GM19467 (cell line): ENCODE measurements around the gene NLRP1.

Experiments used
- ATAC-seq: cut with Tn5 transposase; IDR thresholded peaks from one replicate; pipeline ENCODE4 v1.9.1; 2021; ENCODE audit warnings: mild to moderate bottlenecking, moderate library complexity; ENCODE audit not compliant: unreplicated experiment

Gene NLRP1

GRCh38 chr17:5558815-5559785 lies 25.2 kb downstream of the NLRP1 start:
- no peak for ATAC-seq

DNA sequence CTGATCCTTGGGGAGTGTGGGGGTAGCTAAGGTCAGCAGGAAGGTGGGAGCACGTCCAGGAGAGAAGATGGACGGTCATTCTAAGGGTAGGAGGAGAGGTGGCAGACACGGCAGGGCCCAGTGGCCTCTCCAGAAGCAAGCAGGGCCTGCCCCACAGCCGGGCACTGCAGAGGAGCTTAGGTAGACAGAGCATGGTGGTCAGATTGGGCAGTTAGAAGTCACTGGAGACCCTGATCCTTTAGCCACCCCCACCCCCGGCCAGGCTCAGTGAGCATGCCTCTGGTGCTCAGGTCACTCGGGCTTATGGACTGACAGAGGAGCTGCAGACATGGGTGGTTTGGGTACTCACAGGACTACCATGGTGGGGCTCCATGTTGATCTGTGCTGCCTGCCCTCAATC lies 26.3 kb downstream of the NLRP1 start:
- no peak for ATAC-seq

DNA sequence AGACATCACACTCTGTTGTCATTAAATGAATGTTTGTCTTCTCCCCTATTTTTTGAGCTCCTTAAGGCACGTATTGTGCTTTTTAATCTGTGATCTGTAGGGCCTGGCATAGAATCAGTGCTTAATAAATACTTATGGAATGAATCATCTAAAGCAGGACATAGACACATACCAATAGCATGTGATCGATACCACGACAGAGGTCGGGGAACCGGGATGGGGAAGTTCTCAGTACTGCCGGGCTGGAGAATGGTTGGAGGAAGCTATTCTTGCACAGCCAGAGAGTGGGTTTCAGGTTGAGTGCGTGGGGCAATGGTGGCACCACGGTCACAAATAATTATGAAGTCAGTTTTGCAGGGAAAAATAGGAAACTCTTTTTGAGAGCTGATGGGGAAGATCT lies 26.8 kb downstream of the NLRP1 start:
- ATAC-seq: no peak

DNA sequence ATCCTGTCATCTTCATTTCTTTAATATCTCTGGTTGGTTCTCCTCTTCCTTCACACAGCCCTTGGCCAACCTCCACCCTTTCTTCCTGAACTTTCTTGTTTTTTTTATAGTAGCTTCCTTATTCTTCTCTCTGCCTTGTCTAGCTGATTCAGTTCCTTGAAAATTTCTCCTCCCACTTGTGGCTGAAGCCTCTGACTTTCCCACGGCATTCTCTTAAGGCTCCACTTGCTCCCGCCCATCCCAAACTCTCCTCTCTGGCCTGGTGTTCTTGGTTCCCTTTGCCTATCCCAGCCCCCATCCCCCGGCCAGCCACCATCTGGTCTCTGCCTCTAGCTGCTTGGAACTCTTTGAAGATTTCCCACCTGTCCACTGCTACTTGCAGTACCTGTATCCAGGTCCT lies 29.1 kb downstream of the NLRP1 start:
- ATAC-seq: no peak

GRCh38 chr17:5553479-5553878 lies 30.8 kb downstream of the NLRP1 start:
- ATAC-seq: no peak

DNA sequence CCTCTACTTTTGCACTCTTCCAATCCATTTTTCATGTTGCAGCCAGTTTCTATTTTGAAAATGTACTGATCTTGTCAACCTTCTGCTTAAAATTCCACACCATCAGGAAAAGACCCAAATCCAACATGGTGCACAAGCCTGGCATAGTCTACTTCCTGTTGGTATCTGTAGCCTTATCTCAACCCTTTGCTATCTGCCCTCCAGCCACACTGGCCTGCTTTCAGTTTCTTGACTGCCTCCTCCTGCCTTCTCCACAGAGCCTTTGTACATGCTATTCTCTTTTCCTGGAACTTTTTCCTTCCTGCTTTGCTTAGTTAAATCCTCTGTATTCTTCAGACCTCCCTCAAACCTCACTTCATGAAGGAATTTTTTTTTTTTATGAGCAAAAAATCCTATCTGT lies 31.5 kb downstream of the NLRP1 start:
- ATAC-seq: no peak

- ATAC-seq: no peak
Measured at GRCh38 chr17:5545051-5545987, 39.0 kb downstream of the NLRP1 start.

DNA sequence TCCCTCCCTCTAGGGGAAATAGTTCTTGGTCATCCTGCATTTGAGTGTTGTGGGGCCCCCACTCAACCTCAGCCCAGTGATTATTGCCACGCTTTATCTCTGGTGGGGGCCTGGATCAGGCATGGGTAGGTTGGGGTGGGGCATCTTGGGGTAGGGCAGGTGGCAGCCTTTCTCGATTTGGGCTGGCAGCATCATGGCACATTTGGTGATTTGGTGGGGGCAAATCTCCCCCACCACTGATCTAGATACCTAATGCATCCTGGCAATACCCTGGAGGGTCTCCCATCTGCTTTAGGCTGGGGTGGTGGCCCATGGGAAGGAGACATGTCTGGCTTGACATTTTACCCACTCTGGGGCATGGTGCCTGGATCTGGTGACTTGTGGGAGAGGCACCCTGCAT lies 40.2 kb downstream of the NLRP1 start:
- ATAC-seq: no peak

- ATAC-seq: no peak
Measured at GRCh38 chr17:5541610-5542202, 42.6 kb downstream of the NLRP1 start.

- ATAC-seq: no peak
Measured at GRCh38 chr17:5540321-5540720, 44.0 kb downstream of the NLRP1 start.

- no peak for ATAC-seq
Measured at GRCh38 chr17:5539286-5539685, 45.0 kb downstream of the NLRP1 start.

DNA sequence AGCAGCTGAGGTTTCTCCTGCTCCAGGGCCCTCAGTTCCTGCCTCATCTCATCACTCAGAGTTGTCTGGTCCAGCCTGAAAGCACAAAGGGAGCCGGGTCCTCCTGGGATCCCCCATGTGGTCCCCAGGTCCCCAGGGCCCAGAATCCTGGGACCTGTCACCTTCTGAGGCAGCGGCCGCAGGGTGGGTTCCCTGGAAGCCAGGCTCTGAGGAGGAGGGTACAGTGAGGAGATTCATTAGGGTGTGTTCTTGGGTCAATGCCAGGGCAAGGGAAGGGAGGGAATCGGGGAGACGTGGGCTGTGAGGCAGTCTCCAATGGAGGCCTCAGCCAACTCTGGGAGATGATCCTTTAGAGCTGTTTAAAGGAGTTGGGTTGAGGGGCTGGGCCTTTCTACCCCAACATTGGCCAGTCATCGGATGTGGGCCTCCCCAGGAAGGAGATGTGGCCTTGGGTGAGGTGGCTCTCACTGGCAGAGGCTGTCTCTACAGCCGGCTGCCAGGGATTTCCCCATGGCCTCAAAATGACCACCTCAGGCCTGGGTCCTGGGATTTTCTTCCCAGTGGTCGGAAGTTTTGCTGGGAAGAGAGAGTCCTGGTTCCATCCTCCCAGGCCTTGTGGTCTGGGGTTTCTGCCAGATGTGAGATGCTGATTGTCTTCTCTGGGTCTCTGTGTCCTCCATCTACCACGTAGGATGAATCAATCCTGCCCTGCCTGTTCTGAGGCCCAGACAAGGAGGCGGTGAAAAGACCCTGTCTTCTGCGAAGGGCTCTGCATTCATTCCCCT lies 47.3 kb downstream of the NLRP1 start:
- ATAC-seq: no peak

GRCh38 chr17:5535436-5535835 lies 48.9 kb downstream of the NLRP1 start:
- ATAC-seq: no peak

- no peak for ATAC-seq
Measured at GRCh38 chr17:5533486-5534315, 50.6 kb downstream of the NLRP1 start.

DNA sequence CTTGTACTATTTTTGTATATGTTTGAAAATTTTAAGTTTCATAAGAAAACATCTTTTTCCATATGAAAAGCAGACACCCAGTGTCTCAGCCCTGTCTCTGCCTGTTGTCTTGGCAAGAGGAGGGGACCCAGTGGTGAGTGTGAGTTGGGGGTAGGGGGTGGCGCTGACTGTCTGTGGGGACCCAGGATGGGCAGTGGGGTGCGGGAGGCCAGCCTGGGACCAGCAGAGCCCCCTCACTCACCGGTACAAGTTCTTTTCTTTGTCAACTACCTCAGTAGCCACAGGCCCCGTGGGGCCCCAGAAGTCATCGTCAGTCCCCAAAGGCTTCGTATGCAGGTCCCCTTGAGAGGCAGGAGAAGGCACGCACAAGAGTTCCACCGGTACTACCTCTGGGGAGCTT lies 51.7 kb downstream of the NLRP1 start:
- ATAC-seq: no peak

DNA sequence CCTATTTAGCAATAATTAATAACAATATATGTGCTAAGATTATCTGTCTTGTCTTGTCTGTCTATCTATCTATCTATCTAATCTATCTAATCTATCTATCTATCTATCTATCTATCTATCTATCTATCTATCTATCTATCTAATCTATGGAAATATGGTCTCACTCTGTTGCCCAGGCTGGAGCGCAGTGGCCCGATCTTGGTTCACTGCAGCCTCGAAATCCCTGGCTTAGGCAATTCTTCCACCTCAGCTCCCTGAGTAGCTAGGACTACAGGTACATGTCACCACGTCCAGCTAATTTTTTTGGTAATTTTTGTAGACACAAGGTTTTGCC lies 53.3 kb downstream of the NLRP1 start:
- ATAC-seq: no peak

- no peak for ATAC-seq
Measured at GRCh38 chr17:5530265-5531084, 53.8 kb downstream of the NLRP1 start.

DNA sequence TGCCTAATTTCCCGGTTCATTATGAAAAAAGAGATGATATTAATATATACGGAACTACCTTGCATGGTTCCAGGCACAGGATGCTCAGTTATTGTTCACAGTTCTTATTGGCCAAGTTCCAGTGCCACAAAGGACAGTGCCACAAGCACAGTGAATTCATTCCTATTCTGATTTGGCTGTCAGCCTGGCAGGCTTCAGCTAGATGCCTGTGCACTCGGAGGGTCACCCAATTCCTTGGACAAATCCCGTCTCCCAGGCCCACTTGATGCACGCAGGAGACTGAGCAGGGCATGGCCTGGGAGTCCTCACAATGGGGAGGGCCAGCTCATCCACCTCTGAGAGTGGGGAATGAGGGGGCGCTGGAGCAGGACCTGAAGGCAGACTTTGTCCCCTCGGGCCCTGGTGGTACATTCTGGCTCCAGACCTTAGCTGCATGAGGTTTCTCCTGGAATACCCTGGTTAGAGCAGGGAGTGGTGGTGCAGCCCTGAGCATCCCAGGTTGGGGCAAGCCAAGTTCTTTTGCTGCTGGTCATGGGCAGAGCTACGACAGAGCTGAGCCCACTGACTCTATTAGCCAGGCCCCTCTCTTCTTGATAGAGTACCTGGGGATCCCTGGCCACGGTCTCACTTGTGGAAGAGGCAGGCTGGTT lies 56.6 kb downstream of the NLRP1 start:
- no peak for ATAC-seq
